HG03520 (cell line): ENCODE results near the gene KRTAP10-5.
"Not testable (repeated sequence)": the region's sequence is repeated elsewhere in the genome, so short reads cannot be mapped to it uniquely, and the experiment has no call there.

Experiments used
- ATAC-seq: cut with Tn5 transposase; IDR thresholded peaks from one replicate; pipeline ENCODE4 v1.9.1; 2021; ENCODE audit warnings: mild to moderate bottlenecking, moderate library complexity; ENCODE audit not compliant: unreplicated experiment

Gene KRTAP10-5

GRCh38 chr21:44572959-44573583 lies 7.3 kb downstream of the KRTAP10-5 start:
- ATAC-seq = no peak

DNA sequence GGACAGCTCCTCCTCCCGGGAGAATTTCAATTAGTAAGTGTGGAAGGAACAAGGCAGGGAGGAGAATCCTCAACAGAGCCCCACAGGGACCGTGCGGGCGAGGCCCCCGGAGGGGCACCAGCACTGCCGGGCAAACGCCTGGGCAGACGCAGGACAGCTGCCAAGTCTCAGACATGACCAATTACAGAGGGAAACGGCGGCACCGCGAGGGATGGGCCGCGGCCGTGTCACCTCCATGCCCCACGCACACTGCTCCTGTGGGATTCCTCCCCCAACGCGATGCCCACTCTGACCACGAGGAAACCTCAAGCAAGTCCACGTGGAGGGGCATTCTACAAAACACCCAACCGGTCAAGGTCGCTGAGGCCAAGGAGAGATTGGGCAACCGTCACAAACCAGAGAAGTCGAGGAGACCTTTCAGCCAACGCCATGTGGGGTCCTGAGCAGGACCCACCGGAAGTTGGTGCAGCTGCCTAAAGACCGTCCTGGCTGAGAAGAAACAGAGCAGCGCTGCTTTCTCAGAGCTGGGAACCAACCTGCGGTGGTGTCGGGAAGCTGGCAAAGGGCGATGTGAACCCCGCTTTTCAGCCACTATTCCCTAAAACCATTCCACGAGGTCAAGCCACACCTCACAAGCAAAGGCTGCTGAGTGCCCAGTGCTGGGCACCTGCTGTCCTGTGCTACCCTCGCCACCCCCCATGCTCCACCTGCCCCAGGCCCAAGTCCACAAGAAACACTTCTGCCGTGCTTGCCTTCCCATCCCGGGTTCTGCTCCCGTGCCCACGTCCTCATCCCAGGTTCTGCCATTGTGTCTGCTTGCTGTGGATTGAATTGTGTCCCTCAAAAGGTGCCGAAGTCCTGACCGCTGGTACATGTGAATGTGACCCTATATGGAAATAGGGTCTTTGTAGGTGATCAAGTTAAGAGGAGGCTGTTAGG lies 8.3 kb downstream of the KRTAP10-5 start:
- no peak for ATAC-seq

GRCh38 chr21:44571296-44571695 lies 9.1 kb downstream of the KRTAP10-5 start:
- no peak for ATAC-seq

DNA sequence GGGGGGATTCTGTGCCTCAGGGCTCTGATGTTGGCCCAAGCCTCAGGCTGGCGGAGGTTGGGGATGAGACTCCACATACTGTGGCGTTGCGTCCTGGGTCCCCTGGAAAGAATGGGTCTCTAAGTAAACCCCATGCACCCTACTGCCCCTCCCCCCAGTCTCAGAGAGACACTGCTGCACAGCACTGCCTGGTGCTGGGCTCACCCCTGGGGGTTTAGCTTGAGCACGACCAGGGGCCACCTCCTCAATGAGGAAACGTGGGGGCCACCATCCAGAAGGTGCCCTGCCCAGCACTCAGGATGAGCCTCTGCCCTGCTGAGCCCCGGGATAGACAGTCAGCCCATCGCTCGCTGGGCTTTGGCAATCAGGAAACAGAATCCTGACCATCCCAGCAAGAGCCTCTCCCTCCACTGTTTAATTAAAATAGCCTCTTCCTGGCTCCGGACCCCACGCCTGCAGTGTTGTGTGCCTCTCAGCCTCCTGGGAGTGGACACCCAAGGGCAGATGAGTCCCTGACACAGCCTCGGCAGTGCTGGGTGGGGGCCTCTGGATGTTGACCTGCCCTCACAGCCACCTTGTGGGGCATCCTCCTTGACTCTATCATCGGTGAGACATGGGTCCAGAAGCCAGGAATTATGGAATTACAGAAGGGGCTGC lies 10.4 kb downstream of the KRTAP10-5 start:
- ATAC-seq = no peak

DNA sequence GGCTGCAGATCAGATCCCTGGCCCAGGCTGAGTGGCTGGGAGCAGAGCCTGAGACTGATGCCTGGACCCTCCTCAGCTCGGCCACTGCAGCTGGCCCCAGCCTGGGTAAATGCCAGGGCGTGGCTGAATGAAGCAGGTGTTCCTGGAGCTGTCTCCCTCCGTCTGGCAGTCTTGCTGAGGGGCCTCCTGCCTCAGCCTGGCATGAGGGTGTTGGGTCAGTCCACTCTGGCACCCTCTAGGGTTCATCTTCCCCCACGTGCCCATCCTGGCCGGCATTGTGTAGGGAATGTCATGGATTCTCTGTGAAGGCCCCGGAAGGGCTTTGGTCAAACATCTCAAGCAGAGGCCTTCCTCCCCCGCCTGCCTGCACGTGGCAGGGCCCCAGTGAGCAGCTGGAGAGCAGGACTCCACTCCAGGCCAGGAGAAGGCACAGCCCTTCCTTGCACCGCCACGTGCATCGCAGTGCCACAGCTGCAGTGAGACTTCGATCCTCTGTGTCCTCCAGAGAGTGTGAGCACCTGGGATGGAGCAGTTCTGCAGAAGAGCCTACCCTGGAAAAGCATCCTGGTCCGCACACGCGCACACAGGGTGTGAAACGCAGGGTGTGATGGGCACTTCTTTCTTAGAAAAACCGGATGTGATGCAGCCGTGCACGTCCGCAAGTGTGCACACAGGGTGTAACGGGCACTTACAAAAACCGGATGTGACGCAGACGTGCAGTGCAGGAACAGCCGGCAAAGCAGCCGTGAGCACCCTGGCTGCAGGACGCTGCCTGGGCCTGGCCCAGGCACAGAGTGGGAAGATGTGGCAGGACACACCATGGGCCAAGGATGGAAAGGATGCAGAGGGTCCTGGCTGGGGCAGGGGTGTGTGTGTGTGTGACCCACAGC lies 11.5 kb downstream of the KRTAP10-5 start:
- no peak for ATAC-seq

- no peak for ATAC-seq
These were observed 12.1 kb downstream of the KRTAP10-5 start for GRCh38 chr21:44568261-44568660.

GRCh38 chr21:44567481-44568171 lies 12.8 kb downstream of the KRTAP10-5 start:
- ATAC-seq = no peak

GRCh38 chr21:44566403-44566802 lies 14.0 kb downstream of the KRTAP10-5 start:
- no peak for ATAC-seq

GRCh38 chr21:44564886-44565598 lies 15.4 kb downstream of the KRTAP10-5 start:
- no peak for ATAC-seq

DNA sequence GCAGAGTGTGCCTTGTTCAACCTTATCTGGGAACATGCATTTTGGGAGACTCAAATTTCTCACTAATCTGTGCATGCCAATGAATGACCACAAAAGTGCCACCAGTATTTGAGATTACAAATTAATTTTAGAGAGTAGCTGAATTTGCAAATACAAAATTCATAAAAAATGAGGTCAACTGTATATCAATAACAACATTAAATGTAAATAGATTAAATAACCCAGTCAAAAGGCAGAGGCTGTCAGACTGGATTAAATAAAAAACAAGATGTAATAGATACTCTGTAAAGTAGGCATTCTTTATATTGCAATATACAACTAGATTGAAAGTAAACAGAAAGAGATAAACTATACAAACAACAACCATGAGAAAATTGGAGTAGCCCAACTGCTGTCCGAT lies 16.3 kb downstream of the KRTAP10-5 start:
- no peak for ATAC-seq

DNA sequence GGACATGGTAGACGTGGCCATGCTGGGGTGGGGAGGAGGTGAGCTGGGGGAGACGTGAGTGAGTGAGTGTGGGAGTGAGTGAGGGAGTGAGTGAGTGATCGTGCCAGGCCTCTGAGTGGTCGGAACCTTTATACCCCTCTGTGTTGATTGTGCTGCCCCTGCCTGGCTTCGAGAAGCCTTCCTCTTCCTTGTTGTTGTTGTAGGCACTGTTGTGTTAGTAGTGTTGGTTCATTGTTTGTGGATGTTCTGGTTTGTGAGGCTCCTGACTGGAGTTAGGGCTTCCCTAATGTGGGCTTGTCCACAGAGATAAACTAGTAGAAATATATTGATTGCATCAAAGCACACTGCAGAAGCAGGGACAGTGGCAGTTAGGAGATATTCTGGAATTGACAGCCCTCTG lies 21.7 kb downstream of the KRTAP10-5 start, which contains the start of gene KRTAP10-3:
Gene KRTAP10-3 (minus strand): TSS at position 101 of the 400 bp plus-strand sequence. CDS start 80 bp downstream, at position 21.
- no peak for ATAC-seq

DNA sequence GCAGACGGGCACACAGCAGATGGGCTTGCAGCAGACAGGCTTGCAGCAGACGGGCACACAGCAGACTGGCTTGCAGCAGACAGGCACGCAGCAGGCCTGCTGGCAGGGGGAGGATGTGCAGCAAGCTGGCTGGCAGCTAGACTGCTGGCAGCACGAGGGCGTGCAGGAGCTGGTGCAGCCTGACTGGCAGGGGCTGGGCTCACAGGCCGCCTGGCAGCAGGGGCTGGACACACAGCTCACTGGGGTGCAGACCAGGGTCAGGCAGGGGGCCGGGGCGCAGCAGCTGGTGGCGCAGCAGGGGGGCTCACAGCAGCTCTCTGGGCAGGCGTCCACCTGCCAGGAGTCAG lies 22.1 kb downstream of the KRTAP10-5 start:
- not testable (repeated sequence) for ATAC-seq

DNA sequence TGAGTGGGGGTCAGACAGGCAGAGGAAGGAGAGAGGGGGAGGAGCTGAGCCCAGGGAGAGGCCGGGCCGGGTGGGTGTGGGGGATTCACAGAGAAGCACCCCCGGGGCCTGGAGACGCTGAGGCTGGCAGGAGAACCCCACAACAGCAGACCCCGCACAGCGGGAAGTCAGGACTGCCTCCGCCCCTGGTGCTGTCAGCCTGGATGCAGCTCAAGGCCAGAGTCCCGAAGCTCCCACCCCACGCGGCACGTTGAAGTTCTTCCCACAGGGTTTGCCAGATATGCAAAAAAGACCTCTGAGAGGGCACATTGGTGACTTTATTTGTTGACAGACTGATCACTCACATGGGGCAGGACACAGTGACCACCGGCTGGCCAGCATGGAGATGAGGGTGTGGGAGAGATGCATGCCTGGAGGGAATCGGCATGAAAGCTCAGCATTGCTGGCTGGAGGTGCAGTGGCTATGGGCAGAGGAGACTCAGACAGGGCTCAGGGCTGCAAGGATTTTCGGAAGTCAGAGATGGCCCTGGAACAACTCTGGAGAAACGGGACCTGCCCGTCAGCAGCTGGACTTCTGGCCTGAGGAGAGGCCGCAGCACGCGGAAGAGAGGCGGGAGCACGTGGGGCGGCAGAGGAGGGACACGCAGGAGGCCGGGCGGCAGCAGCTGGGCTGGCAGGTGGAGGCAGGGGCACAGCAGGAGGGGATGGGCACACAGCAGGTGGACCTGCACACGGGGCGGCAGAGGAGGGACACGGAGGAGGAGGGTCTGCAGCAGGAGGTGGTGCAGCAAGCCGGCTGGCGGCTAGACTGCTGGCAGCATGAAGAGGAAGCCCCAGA lies 22.7 kb downstream of the KRTAP10-5 start:
- no peak for ATAC-seq

GRCh38 chr21:44556879-44557278 lies 23.5 kb downstream of the KRTAP10-5 start:
- no peak for ATAC-seq

DNA sequence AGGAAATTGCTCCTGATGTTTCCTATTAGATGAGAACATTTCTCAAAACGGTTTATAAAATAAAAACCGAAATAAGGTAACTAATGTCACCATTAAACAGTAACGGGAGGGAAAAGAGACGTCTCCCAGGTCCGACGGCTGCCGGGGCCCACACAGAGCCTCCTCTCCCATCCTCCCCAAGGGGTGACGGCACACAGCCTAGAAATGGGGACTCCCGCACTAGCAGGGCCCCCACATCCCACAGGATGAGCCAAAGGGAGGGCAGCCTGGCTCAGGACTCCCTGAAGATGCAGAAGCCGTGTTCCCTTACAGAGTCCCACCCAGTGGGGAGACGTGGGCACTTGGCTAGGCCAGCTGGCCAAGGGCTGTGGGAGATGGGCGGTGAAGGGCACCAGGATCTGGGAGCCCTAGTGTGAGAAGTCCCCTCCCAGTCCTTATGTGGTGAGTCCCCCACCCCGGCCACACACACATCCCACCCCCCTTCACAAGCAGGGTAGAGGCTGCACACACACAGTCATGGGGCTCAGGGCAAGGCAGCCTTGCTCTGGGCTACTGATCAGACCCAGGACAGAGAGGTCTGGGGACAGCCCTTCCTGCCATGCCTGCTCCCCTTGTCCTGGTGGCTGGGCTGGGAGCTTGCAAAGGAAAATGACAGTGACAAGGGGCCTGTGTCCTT lies 25.1 kb downstream of the KRTAP10-5 start:
- no peak for ATAC-seq

- ATAC-seq = no peak
These were observed 27.7 kb downstream of the KRTAP10-5 start for GRCh38 chr21:44552681-44553080.

GRCh38 chr21:44552136-44552535 lies 28.3 kb downstream of the KRTAP10-5 start:
- ATAC-seq = no peak
